K562 (cell line): Measurements from ENCODE around the gene PTK7. TPM values are rescaled to one million over a fixed set of nuclear protein-coding genes. Genes with fewer than 3 reads are reported as not detected.

Source experiments
- ATAC-seq: fragments of 200-7000 bp; cut with Tn5 transposase; 3 replicates; pipeline ENCODE4 v1.9.1; 2020; ENCODE audit warnings: moderate library complexity
- BruUV-seq: library from RNA; stranded (reverse); fragments of 400-500 nt; replicated peaks from 2 replicates; lab custom pipeline; 2021; lab: Mats Ljungman, UMichigan
- CTCF ChIA-PET: fragments of 300-600 bp; formaldehyde crosslinking; extraction: SDS; loops from one replicate; lab custom pipeline; 2021; ENCODE audit warnings: low intra/inter-chr PET ratio; lab: Yijun Ruan, JAX
- POLR2A ChIA-PET: fragments of 300-600, 350-650 bp; sonication (Branson Sonifier 250); formaldehyde crosslinking; extraction: SDS; loops from one replicate; lab custom pipeline; 2021; ENCODE audit warnings: antibody characterized with exemption, inconsistent platforms; lab: Yijun Ruan, JAX
- DNase-seq, 4 experiments: peaks; one replicate each; pipeline versions ENCODE4 v3.0.0 to v3.0.0-alpha.2; 2011 to 2018; ENCODE audit warnings: low spot score in 3 of 4, mixed read lengths in 3 of 4; ENCODE audit errors: extremely low read depth in 1 of 4
- FAIRE-seq: peaks from 2 replicates; lab custom pipeline; 2011; peaks lifted over from hg19 to GRCh38; lab: Jason Lieb, UNC
- H2AFZ ChIP-seq: 2 replicates; pipeline ENCODE4 v1.6.0; 2011; ENCODE audit warnings: low read depth, low read length, control low read depth, inconsistent platforms
- H3K27ac ChIP-seq: fragments of 200-600 bp; 3 replicates; pipeline ENCODE4 v1.8.0; 2011; ENCODE audit warnings: low read depth, mild to moderate bottlenecking, control low read depth, inconsistent platforms, low read length, moderate library complexity, mixed read lengths; ENCODE audit errors: extremely low read depth
- H3K27me3 ChIP-seq, 2 experiments: fragments of 300-600 bp in 1 of 2; 2 replicates in 1 of 2; 3 replicates in 1 of 2; pipeline versions ENCODE4 v1.6.0 to v1.8.0; 2011; ENCODE audit warnings: inconsistent platforms in 2 of 2, low read length in 2 of 2, mild to moderate bottlenecking in 1 of 2, mixed read lengths in 1 of 2, moderate library complexity in 1 of 2; ENCODE audit not compliant: control insufficient read depth in 2 of 2, insufficient read depth in 2 of 2
- H3K36me3 ChIP-seq: fragments of 300-600 bp; 3 replicates; pipeline ENCODE4 v1.8.0; 2011; ENCODE audit warnings: mild to moderate bottlenecking, low read length, inconsistent platforms; ENCODE audit not compliant: control insufficient read depth, insufficient read depth
- H3K4me1 ChIP-seq, 2 experiments: fragments of 200-600 bp in 1 of 2; replicated peaks in 1 of 2; 2 replicates in 1 of 2; 3 replicates in 1 of 2; pipeline versions ENCODE4 v1.5.1 to v1.8.0; 2011; ENCODE audit warnings: inconsistent platforms in 2 of 2, low read length in 2 of 2, mild to moderate bottlenecking in 1 of 2, mixed read lengths in 1 of 2, moderate library complexity in 1 of 2; ENCODE audit not compliant: control insufficient read depth in 2 of 2, insufficient read depth in 2 of 2
- H3K4me2 ChIP-seq: 2 replicates; pipeline ENCODE4 v1.6.1; 2011; ENCODE audit warnings: low read length, control low read depth, inconsistent platforms, mixed read lengths; ENCODE audit not compliant: insufficient read depth
- H3K4me3 ChIP-seq: fragments of 200-600 bp; sonication (generic), shearing (Covaris generic); 2 replicates; pipeline ENCODE4 v1.5.1; 2016; ENCODE audit warnings: control low read depth, inconsistent platforms
- H3K79me2 ChIP-seq: fragments of 200-600 bp; 3 replicates; pipeline ENCODE4 v1.8.0; 2011; ENCODE audit warnings: low read length, inconsistent platforms; ENCODE audit not compliant: control insufficient read depth, insufficient read depth
- H3K9ac ChIP-seq, 2 experiments: 2 replicates each; pipeline versions ENCODE4 v1.6.0 to v1.6.1; 2011; ENCODE audit warnings: low read depth in 2 of 2, low read length in 2 of 2, control low read depth in 1 of 2, inconsistent platforms in 1 of 2, mild to moderate bottlenecking in 1 of 2, mixed read lengths in 1 of 2; ENCODE audit not compliant: insufficient read depth in 1 of 2
- H3K9me1 ChIP-seq: one replicate; pipeline ENCODE4 v1.6.0; 2011; ENCODE audit warnings: inconsistent platforms, mild to moderate bottlenecking, low read length, moderate library complexity; ENCODE audit not compliant: control insufficient read depth, insufficient read depth
- H3K9me3 ChIP-seq: replicated peaks from 2 replicates; pipeline ENCODE4 v1.5.1; 2011; ENCODE audit warnings: low read depth, low read length, inconsistent platforms; ENCODE audit not compliant: control insufficient read depth, insufficient read depth
- H4K20me1 ChIP-seq: replicated peaks from 2 replicates; pipeline ENCODE4 v1.6.1; 2011; ENCODE audit warnings: low read length, inconsistent platforms, mixed read lengths; ENCODE audit not compliant: control insufficient read depth, insufficient read depth
- CBFB ChIP-seq: sonication (generic); formaldehyde crosslinking; IDR thresholded peaks from 2 replicates; pipeline ENCODE4 v1.4.0; 2020; ENCODE audit warnings: mild to moderate bottlenecking, missing genetic modification reagents
- CBX5 ChIP-seq: IDR thresholded peaks from 2 replicates; pipeline ENCODE4 v1.6.1; 2014; ENCODE audit warnings: low read depth, borderline replicate concordance
- CCAR2 ChIP-seq: fragments of 200-400 bp; formaldehyde crosslinking; IDR thresholded peaks from 2 replicates; pipeline ENCODE4 v1.6.1; 2017; ENCODE audit warnings: mild to moderate bottlenecking, low read depth, low read length
- CREB1 ChIP-seq, 2 experiments: sonication (generic) in 1 of 2; formaldehyde crosslinking in 1 of 2; IDR thresholded peaks; 2 replicates each; pipeline versions ENCODE4 v1.6.1 to v1.8.0; 2012 to 2022; ENCODE audit warnings: inconsistent platforms in 1 of 2, mild to moderate bottlenecking in 1 of 2, missing genetic modification reagents in 1 of 2, moderate library complexity in 1 of 2
- DNMT1 ChIP-seq: fragments of 450-650 bp; IDR thresholded peaks from 2 replicates; pipeline ENCODE4 v1.6.1; 2016; ENCODE audit warnings: antibody characterized with exemption, mild to moderate bottlenecking
- ELF2 ChIP-seq: fragments of 250-450 bp; sonication (Bioruptor Pico); IDR thresholded peaks from 2 replicates; pipeline ENCODE4 v1.5.0; 2021; ENCODE audit warnings: mild to moderate bottlenecking
- HMG20A ChIP-seq: fragments of 450-650 bp; formaldehyde crosslinking; conservative IDR thresholded peaks from 2 replicates; pipeline ENCODE4 v1.4.0; 2020; ENCODE audit warnings: mild to moderate bottlenecking, mixed read lengths
- KDM5B ChIP-seq: fragments of 200-600 bp; sonication (generic); IDR thresholded peaks from 2 replicates; pipeline ENCODE4 v1.6.1; 2012; ENCODE audit warnings: low read depth, mild to moderate bottlenecking, moderate library complexity, low read length, control low read depth, inconsistent platforms; ENCODE audit not compliant: insufficient replicate concordance
- POLR2G ChIP-seq: fragments of 200-400 bp; formaldehyde crosslinking; IDR thresholded peaks from 2 replicates; pipeline ENCODE4 v1.6.1; 2017; ENCODE audit warnings: low read depth, mild to moderate bottlenecking, antibody characterized with exemption, low read length, moderate library complexity
- PYGO2 ChIP-seq: fragments of 450-650 bp; IDR thresholded peaks from 2 replicates; pipeline ENCODE4 v1.6.1; 2016; ENCODE audit warnings: mild to moderate bottlenecking, missing genetic modification characterization, moderate library complexity, missing compliant biosample characterization
- ZNF124 ChIP-seq: sonication (generic); formaldehyde crosslinking; IDR thresholded peaks from 2 replicates; pipeline ENCODE4 v1.8.1; 2022; ENCODE audit warnings: missing genetic modification reagents
- ZNF551 ChIP-seq: fragments of 250-450 bp; sonication (Bioruptor Pico); IDR thresholded peaks from 2 replicates; pipeline ENCODE4 v1.5.0; 2021; ENCODE audit warnings: mild to moderate bottlenecking, moderate library complexity
- ZNF717 ChIP-seq: fragments of 250-450 bp; sonication (Bioruptor Pico); IDR thresholded peaks from 2 replicates; pipeline ENCODE4 v1.5.0; 2021
- WGBS: fragments of 100-300 bp; shearing (Covaris generic); methylation state at CpG from one replicate; pipeline ENCODE4 v1.1.6; 2016; ENCODE audit warnings: low coverage, mixed read lengths; ENCODE audit not compliant: insufficient coverage; ENCODE audit errors: missing lambda C conversion rate; 5-methylcytosine and 5-hydroxymethylcytosine counted together
- in situ Hi-C: fragments of 300-500 bp; cut with MboI; formaldehyde crosslinking; loops from 4 replicates; pipeline ENCODE4 v1.15.0; 2018; ENCODE audit warnings: inconsistent platforms, mixed read lengths
- intact Hi-C: fragments of 100-400 bp; cut with micrococcal nuclease; formaldehyde crosslinking; loops from 2 replicates; pipeline ENCODE4 v1.14.2; 2022
- polyA plus RNA-seq, 8 experiments: library from polyadenylated mRNA; depleted of rRNA in 4 of 8; stranded (reverse) in 5 of 8; unstranded in 3 of 8; fragments of >200 nt; fragmentation: Nextera tagmentation in 2 of 8; fragmentation: Illumina TruSeq in 1 of 8; extraction: Ambion mirVana in 2 of 8; extraction: Trizol in 1 of 8; gene quantifications; 2 replicates each; pipeline versions ENCODE4 v1.2.1 to v1.2.3, GENCODE V29; 2011 to 2014; ENCODE audit warnings: inconsistent platforms in 1 of 8, missing spikeins in 1 of 8
- total RNA-seq, 7 experiments: library from RNA; depleted of rRNA in 6 of 7; stranded (reverse); fragments of >200 nt in 6 of 7; fragmentation: Illumina TruSeq in 2 of 7; extraction: Trizol in 2 of 7; gene quantifications; 2 replicates each; pipeline versions ENCODE4 v1.2.1 to v1.2.3, GENCODE V29; 2011 to 2021; ENCODE audit warnings: low replicate concordance in 1 of 7
- TF ChIP-seq, protein P1 (sequence below): fragments of 250-450 bp; sonication (Bioruptor Pico); IDR thresholded peaks from 2 replicates; pipeline ENCODE4 v1.5.0; 2021
- TF ChIP-seq, protein P2 (sequence below): fragments of 200-800 bp; sonication (Bioruptor generic); IDR thresholded peaks from 2 replicates; pipeline ENCODE4 v1.6.1; 2017; ENCODE audit warnings: missing genetic modification characterization, missing compliant biosample characterization
- TF ChIP-seq, protein P3 (sequence below): sonication (generic); formaldehyde crosslinking; IDR thresholded peaks from 2 replicates; pipeline ENCODE4 v1.8.0; 2022; ENCODE audit warnings: mild to moderate bottlenecking, missing genetic modification reagents
- TF ChIP-seq, protein P4 (sequence below), 2 experiments: fragments of 200-800 bp in 1 of 2; sonication (Bioruptor generic) in 1 of 2; sonication (generic) in 1 of 2; formaldehyde crosslinking in 1 of 2; IDR thresholded peaks in 1 of 2; conservative IDR thresholded peaks in 1 of 2; 2 replicates each; pipeline versions ENCODE4 v1.5.0 to v1.6.1; 2016 to 2020; ENCODE audit warnings: missing compliant biosample characterization in 1 of 2, missing genetic modification characterization in 1 of 2, missing genetic modification reagents in 1 of 2

PTK7 gene
- total and polyA plus RNA-seq, 9 of the 15 experiments (the other 6 are each of a cell fraction or from before 2014, with no cell fraction given), result 0.20 to 6.8 (median 4.2) TPM

DNA sequence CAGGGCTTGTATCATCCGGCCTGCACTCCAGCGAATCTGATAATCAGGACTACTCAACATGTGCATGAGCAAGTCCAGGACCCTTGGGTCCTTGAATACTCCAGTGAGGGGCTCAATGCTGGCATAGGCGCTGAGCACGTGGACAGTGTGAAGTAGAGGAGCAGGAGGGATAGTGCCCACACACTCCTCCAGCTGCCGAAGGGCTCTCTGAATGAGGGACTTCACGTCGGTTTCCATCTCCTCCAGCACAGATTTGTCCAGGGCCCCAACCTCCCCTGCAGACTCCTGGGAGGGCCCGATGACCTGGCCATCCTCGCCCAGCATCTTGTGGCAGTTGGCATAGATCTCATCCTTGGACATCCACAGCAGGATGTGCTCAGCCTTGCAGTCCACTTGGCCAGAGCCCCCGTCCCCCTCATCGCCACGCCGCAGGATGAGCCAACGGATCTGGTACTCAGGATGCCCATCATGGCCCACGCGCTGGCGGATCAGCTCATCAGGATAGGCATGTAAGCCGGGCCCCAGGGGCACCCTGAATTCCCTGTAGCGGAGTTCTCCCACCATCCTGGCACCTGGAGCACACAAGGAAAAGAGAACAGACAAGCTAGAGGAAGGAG lies 23.8 kb upstream of the PTK7 start:
- FAIRE-seq, result peak; percentile 29
- intact Hi-C loops (no loop called here), in situ Hi-C loops (no loop called here)
- WGBS, result 82% methylated on average over 19 of the region's 19 CpGs
- Histone ChIP-seq H3K4me2 (peak overlapping the region; percentile 93), H3K4me1 (peaks cover 19 to 29% of the 10 kb centered on the region in 2 experiments), H4K20me1 (no peaks in the 10 kb centered on the region), H2AFZ (no peak overlapping the region), H3K36me3 (peaks cover 65% of the 10 kb centered on the region), H3K9me1 (peaks cover 9% of the 10 kb centered on the region), H3K9ac (peak overlapping the region; percentile 96 to 97; a peak in 3 of 4 replicates), H3K9me3 (no peaks in the 10 kb centered on the region), H3K4me3 (peak overlapping the region; percentile 73), H3K27ac (peak overlapping the region; percentile 95; the same call in 1 of the 3 replicates), H3K27me3 (no peaks in the 10 kb centered on the region), H3K79me2 (peaks cover 24% of the 10 kb centered on the region)
- CTCF ChIA-PET, result no interaction called here
- POLR2A ChIA-PET, result interaction anchor here (1.1 to 2.4 kb wide), 4 partner anchors 10 to 173 kb away, joined by 3 to 10 read pairs (median 4); partner anchors contain the start of gene RPL7L1
- BruUV-seq, result no TSS peak
- no peak for ATAC-seq
- DNase-seq, result no peak
- TF ChIP-seq CBX5 (no peak), ELF2 (CRISPR knock-in tag) (no peak), DNMT1 (no peak), POLR2G (peak; percentile 62), CCAR2 (no peak), PYGO2 (no peak), CREB1 (IDR thresholded peaks at IDR 0.05) (no peak), CREB1 (CRISPR knock-in tag; IDR thresholded peaks at IDR 0.05) (no peak), HMG20A (no peak), CBFB (CRISPR knock-in tag) (0 out of 2 replicates have a peak, but pooled peaks have one; percentile 29), KDM5B (no peak), ZNF551 (CRISPR knock-in tag) (no peak), ZNF124 (CRISPR knock-in tag) (no peak), ZNF717 (CRISPR knock-in tag) (no peak)
- TF ChIP-seq, protein P1, sequence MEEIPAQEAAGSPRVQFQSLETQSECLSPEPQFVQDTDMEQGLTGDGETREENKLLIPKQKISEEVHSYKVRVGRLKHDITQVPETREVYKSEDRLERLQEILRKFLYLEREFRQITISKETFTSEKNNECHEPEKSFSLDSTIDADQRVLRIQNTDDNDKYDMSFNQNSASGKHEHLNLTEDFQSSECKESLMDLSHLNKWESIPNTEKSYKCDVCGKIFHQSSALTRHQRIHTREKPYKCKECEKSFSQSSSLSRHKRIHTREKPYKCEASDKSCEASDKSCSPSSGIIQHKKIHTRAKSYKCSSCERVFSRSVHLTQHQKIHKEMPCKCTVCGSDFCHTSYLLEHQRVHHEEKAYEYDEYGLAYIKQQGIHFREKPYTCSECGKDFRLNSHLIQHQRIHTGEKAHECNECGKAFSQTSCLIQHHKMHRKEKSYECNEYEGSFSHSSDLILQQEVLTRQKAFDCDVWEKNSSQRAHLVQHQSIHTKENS (CRISPR knock-in tag), result no peak
- TF ChIP-seq, protein P2, sequence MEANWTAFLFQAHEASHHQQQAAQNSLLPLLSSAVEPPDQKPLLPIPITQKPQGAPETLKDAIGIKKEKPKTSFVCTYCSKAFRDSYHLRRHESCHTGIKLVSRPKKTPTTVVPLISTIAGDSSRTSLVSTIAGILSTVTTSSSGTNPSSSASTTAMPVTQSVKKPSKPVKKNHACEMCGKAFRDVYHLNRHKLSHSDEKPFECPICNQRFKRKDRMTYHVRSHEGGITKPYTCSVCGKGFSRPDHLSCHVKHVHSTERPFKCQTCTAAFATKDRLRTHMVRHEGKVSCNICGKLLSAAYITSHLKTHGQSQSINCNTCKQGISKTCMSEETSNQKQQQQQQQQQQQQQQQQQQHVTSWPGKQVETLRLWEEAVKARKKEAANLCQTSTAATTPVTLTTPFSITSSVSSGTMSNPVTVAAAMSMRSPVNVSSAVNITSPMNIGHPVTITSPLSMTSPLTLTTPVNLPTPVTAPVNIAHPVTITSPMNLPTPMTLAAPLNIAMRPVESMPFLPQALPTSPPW, result no peak
- TF ChIP-seq, protein P3, sequence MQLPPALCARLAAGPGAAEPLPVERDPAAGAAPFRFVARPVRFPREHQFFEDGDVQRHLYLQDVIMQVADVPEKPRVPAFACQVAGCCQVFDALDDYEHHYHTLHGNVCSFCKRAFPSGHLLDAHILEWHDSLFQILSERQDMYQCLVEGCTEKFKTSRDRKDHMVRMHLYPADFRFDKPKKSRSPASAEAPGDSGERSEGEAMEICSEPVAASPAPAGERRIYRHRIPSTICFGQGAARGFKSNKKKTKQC (CRISPR knock-in tag), result no peak
- TF ChIP-seq, protein P4, sequence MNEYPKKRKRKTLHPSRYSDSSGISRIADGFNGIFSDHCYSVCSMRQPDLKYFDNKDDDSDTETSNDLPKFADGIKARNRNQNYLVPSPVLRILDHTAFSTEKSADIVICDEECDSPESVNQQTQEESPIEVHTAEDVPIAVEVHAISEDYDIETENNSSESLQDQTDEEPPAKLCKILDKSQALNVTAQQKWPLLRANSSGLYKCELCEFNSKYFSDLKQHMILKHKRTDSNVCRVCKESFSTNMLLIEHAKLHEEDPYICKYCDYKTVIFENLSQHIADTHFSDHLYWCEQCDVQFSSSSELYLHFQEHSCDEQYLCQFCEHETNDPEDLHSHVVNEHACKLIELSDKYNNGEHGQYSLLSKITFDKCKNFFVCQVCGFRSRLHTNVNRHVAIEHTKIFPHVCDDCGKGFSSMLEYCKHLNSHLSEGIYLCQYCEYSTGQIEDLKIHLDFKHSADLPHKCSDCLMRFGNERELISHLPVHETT (CRISPR knock-in tag; conservative IDR thresholded peaks at IDR 0.05 in 1 of 2, IDR thresholded peaks at IDR 0.05 in 1 of 2), result 0 out of 4 replicates have a peak, but pooled peaks of 1 of the 2 experiments have one; percentile 3
